Measurements from ENCODE around the gene PTCHD1.

The PTCHD1 gene

GRCh38 chrX:23332888-23333821 is 1.5 kb upstream of the PTCHD1 start:
- POLR2A ChIA-PET = no interaction called here
- DNase-seq (ENCODE audit: extremely low spot score) = no peak
- no peak for TF ChIP-seq CTCF (IDR thresholded peaks at IDR 0.05; ENCODE audit: control extremely low read depth, extremely low read depth, low read depth, missing control alignments)
- CTCF ChIA-PET = interaction anchor here (1.0 kb wide), 1 partner anchor 15 kb away, joined by 3 read pairs; no protein-coding TSS in a partner anchor

- TF ChIP-seq CTCF (IDR thresholded peaks at IDR 0.05; ENCODE audit: control extremely low read depth, extremely low read depth, low read depth, missing control alignments) = no peak
- no peak for DNase-seq (ENCODE audit: extremely low spot score)
- ChIA-PET CTCF (no interaction called here), POLR2A (no interaction called here)
Observed at GRCh38 chrX:23333842-23334520, 668 bp upstream of the PTCHD1 start.

GRCh38 chrX:23334521-23334847 is 165 bp upstream of the PTCHD1 start:
- CTCF ChIA-PET = no interaction called here
- no peak for TF ChIP-seq CTCF (IDR thresholded peaks at IDR 0.05; ENCODE audit: control extremely low read depth, extremely low read depth, low read depth, missing control alignments)
- POLR2A ChIA-PET = no interaction called here
- DNase-seq (ENCODE audit: extremely low spot score) = no peak

GRCh38 chrX:23338334-23338733 is 3.7 kb downstream of the PTCHD1 start:
- ChIA-PET CTCF (interaction anchor here (0.7 kb wide), 1 partner anchor 21 kb away, joined by 3 read pairs; no protein-coding TSS in a partner anchor), POLR2A (no interaction called here)
- no peak for TF ChIP-seq CTCF (IDR thresholded peaks at IDR 0.05; ENCODE audit: control extremely low read depth, extremely low read depth, low read depth, missing control alignments)
- DNase-seq (ENCODE audit: extremely low spot score) = no peak

- POLR2A ChIA-PET = no interaction called here
- no peak for TF ChIP-seq CTCF (IDR thresholded peaks at IDR 0.05; ENCODE audit: control extremely low read depth, extremely low read depth, low read depth, missing control alignments)
- no peak for DNase-seq (ENCODE audit: extremely low spot score)
- CTCF ChIA-PET = no interaction called here
Observed at GRCh38 chrX:23341452-23341851, 6.8 kb downstream of the PTCHD1 start.

GRCh38 chrX:23344238-23344903 is 9.7 kb downstream of the PTCHD1 start:
- ChIA-PET POLR2A (no interaction called here), CTCF (interaction anchor here (1.0 kb wide), 1 partner anchor 20 kb away, joined by 3 read pairs; no protein-coding TSS in a partner anchor)
- no peak for DNase-seq (ENCODE audit: extremely low spot score)
- no peak for TF ChIP-seq CTCF (IDR thresholded peaks at IDR 0.05; ENCODE audit: control extremely low read depth, extremely low read depth, low read depth, missing control alignments)
